Measurements from ENCODE around the gene PLVAP.
A peak's percentile ranks its signal among the peaks of the same experiment; 100 is the strongest.

Gene PLVAP

GRCh38 chr19:17333611-17334413 is 43.3 kb downstream of the PLVAP start (continued):
- TF ChIP-seq ZNF394 (tag by site-specific recombination; IDR thresholded peaks at IDR 0.05; ENCODE audit: borderline replicate concordance) = peak; percentile 57; the same call in 1 of the 2 replicates
- TF ChIP-seq ZBTB1 (tag by site-specific recombination; IDR thresholded peaks at IDR 0.05) = no peak
- TF ChIP-seq ZNF521 (tag by site-specific recombination; IDR thresholded peaks at IDR 0.05) = no peak
- no peak for TF ChIP-seq REPIN1 (tag by site-specific recombination; IDR thresholded peaks at IDR 0.05; ENCODE audit: low read depth)
- peak; percentile 15 for TF ChIP-seq ZFHX2 (tag by site-specific recombination; conservative IDR thresholded peaks at IDR 0.05)
- TF ChIP-seq KLF7 (tag by site-specific recombination; IDR thresholded peaks at IDR 0.05; ENCODE audit: borderline replicate concordance) = 0 out of 2 replicates have a peak, but pooled peaks have one; percentile 74
- TF ChIP-seq RBAK (tag by site-specific recombination; IDR thresholded peaks at IDR 0.05) = no peak
- no peak for TF ChIP-seq ZNF621 (tag by site-specific recombination; IDR thresholded peaks at IDR 0.05)
- TF ChIP-seq ATF2 (tag by site-specific recombination; IDR thresholded peaks at IDR 0.05; ENCODE audit: low read depth) = no peak
- no peak for TF ChIP-seq ZNF398 (tag by site-specific recombination; IDR thresholded peaks at IDR 0.05)
- no peak for TF ChIP-seq ZNF140 (tag by site-specific recombination; IDR thresholded peaks at IDR 0.05)
- no peak for TF ChIP-seq ZSCAN30 (tag by site-specific recombination; IDR thresholded peaks at IDR 0.05)
- no peak for TF ChIP-seq ZNF585B (tag by site-specific recombination; IDR thresholded peaks at IDR 0.05)
- TF ChIP-seq KLF8 (tag by site-specific recombination; IDR thresholded peaks at IDR 0.05) = peak; percentile 95
- TF ChIP-seq PRDM10 (tag by site-specific recombination; IDR thresholded peaks at IDR 0.05) = peak; percentile 69
- no peak for TF ChIP-seq CTCF (tag by site-specific recombination; IDR thresholded peaks at IDR 0.05)
- TF ChIP-seq ZFP37 (tag by site-specific recombination; IDR thresholded peaks at IDR 0.05) = no peak
- TF ChIP-seq REST (tag by site-specific recombination; IDR thresholded peaks at IDR 0.05) = no peak
- no peak for TF ChIP-seq ZNF660 (tag by site-specific recombination; IDR thresholded peaks at IDR 0.05)
- no peak for TF ChIP-seq ZBTB10 (tag by site-specific recombination; IDR thresholded peaks at IDR 0.05)
- no peak for TF ChIP-seq ZNF747 (tag by site-specific recombination; IDR thresholded peaks at IDR 0.05)
- no peak for TF ChIP-seq ZNF571 (tag by site-specific recombination; IDR thresholded peaks at IDR 0.05)

Measured in HEK293 (cell line).